Spleen (tissue), 7 donors: ENCODE results near the gene SSR1.

ENCODE experiments used
- CTCF ChIP-seq, 11 experiments: fragments of 200-600 bp in 7 of 11; fragments of 450-650 bp in 4 of 11; sonication (generic) in 4 of 11; IDR thresholded peaks in 8 of 11; conservative IDR thresholded peaks in 3 of 11; 1 replicate in 7 of 11; 2 replicates in 4 of 11; pipeline versions ENCODE4 v1.4.0 to v1.8.0; 2016 to 2021; ENCODE audit warnings: antibody characterized with exemption in 11 of 11, inconsistent platforms in 4 of 11, mild to moderate bottlenecking in 1 of 11
- POLR2A ChIP-seq, 3 donors: fragments of 450-650 bp; IDR thresholded peaks; one replicate each; pipeline ENCODE4 v1.5.1; 2017; ENCODE audit warnings: antibody characterized with exemption in 3 of 3, mild to moderate bottlenecking in 1 of 3
- donor health status: DM: no; HTN: no; CAD: no; lungs with moderate emphysema.
- donor health status: DM: no; HTN: no; CAD: no.
- donor health status: DM: no; HTN: no; CAD: no.

- TF ChIP-seq CTCF (IDR thresholded peaks at IDR 0.05 in 8 of 11, conservative IDR thresholded peaks at IDR 0.05 in 3 of 11): no peak
- TF ChIP-seq POLR2A (IDR thresholded peaks at IDR 0.05): no peak
Observed at GRCh38 chr6:7282097-7282906, 30.7 kb downstream of the SSR1 start.
